Measurements from ENCODE around the gene FITM1.

- no peak for TF ChIP-seq CTCF (IDR thresholded peaks at IDR 0.05)
- no peak for TF ChIP-seq POLR2AphosphoS5 (IDR thresholded peaks at IDR 0.05; ENCODE audit: low read depth, low read length)
- TF ChIP-seq REST (IDR thresholded peaks at IDR 0.05; ENCODE audit: insufficient read depth in 1 of 2, low read depth in 2 of 2, low read length in 1 of 2) = no peak
These were observed 7.6 kb upstream of the FITM1 start for GRCh38 chr14:24122898-24123297.

All from Panc1 (cell line).